Measurements from ENCODE around the gene C12orf54.

Gene C12orf54

DNA sequence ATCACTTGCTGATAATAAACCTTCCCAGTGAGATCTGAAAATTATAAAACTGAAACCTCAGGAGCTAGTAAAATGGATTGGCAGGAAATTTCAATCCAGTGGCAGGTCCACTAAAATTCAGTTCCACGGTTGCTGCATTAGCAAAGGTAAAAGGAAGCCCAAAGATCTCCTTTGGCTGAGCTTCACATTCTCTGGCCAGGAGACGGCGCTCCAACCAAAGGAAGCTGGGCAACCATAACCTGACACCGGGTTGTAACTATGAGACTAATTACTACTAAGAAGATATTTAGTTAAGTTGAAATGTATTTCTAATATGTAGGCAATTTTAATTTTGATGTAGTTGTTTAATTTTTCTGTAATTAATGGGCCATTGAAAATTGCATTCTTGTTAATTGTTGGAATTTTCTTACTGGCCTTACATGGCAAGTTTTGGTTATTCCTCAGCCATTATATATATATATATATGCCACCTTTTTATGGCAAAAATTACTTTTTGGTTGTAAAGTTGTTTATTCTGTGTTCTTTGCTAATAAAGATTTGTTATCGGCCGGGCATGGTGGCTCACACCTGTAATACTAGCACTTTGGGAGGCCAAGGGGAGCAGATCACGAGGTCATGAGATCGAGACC, 60.1 kb downstream of the C12orf54 start:
- TF ChIP-seq, protein P1, sequence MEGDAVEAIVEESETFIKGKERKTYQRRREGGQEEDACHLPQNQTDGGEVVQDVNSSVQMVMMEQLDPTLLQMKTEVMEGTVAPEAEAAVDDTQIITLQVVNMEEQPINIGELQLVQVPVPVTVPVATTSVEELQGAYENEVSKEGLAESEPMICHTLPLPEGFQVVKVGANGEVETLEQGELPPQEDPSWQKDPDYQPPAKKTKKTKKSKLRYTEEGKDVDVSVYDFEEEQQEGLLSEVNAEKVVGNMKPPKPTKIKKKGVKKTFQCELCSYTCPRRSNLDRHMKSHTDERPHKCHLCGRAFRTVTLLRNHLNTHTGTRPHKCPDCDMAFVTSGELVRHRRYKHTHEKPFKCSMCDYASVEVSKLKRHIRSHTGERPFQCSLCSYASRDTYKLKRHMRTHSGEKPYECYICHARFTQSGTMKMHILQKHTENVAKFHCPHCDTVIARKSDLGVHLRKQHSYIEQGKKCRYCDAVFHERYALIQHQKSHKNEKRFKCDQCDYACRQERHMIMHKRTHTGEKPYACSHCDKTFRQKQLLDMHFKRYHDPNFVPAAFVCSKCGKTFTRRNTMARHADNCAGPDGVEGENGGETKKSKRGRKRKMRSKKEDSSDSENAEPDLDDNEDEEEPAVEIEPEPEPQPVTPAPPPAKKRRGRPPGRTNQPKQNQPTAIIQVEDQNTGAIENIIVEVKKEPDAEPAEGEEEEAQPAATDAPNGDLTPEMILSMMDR (IDR thresholded peaks at IDR 0.05): no peak
- Histone ChIP-seq H3K4me3 (no peak overlapping the region), H3K27ac (no peak overlapping the region)
- no peak for DNase-seq (ENCODE audit: low spot score)

DNA sequence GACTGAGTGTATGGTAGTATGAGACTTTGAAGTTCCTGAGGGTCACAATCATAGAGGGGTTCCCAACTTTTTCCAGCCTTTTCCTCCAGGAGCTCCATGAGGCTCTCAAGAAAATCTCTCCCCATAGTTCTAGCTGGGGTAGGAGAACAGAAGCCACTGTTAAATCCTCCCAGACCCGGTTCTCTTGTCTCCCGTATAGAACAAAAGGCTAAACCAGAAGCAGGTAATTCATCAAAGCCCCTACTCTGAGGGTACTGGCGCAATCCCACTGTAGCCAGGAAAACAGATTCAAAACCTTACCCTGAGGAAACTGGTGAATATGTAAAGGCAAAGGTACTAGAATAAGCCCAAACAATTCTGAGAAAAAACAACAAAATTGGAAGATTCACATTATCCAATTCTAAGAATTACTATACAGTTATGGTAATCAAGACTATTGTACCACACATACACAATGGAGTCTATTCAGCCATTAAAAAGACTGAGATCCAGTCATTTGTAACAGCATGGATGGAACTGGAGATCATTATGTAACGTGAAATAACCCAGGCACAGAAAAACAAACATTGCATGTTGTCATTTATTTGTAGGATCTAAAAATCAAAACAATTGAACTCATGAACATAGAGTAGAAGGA, 63.7 kb downstream of the C12orf54 start:
- TF ChIP-seq, protein P1 (IDR thresholded peaks at IDR 0.05): no peak
- no peak overlapping the region for H3K27ac ChIP-seq
- H3K4me3 ChIP-seq: no peak overlapping the region

More for the DNA sequence above, 63.7 kb downstream of the C12orf54 start:
- no peak for DNase-seq (ENCODE audit: low spot score)
